Memory B cell (primary cell): ENCODE data around the gene SARM1.
"Not testable (repeated sequence)": the region's sequence is repeated elsewhere in the genome, so short reads cannot be mapped to it uniquely, and the experiment has no call there.

Experiments used
- ATAC-seq: fragments of 150-1000 bp; cut with Tn5 transposase; 2 replicates; pipeline ENCODE4 v1.10.0; 2021; ENCODE audit warnings: low read depth, mild to moderate bottlenecking, moderate library complexity
- DNase-seq, 2 donors: peaks; one replicate each; pipeline ENCODE4 v3.0.0; 2022; ENCODE audit warnings: low spot score in 2 of 2
- H3K27ac Mint-ChIP-seq: one replicate; pipeline ENCODE4 v1.8.0; 2022; ENCODE audit warnings: mild to moderate bottlenecking, moderate library complexity, mixed read lengths
- H3K27me3 Mint-ChIP-seq: one replicate; pipeline ENCODE4 v1.8.0; 2022; ENCODE audit warnings: mixed read lengths
- H3K36me3 Mint-ChIP-seq: one replicate; pipeline ENCODE4 v1.8.0; 2022; ENCODE audit warnings: mild to moderate bottlenecking, mixed read lengths
- H3K4me1 Mint-ChIP-seq: one replicate; pipeline ENCODE4 v1.8.0; 2022; ENCODE audit warnings: mixed read lengths
- H3K4me3 Mint-ChIP-seq: one replicate; pipeline ENCODE4 v1.8.0; 2022; ENCODE audit warnings: mild to moderate bottlenecking, moderate library complexity, mixed read lengths
- H3K9me3 Mint-ChIP-seq: one replicate; pipeline ENCODE4 v1.8.0; 2022; ENCODE audit warnings: mixed read lengths

Gene SARM1

GRCh38 chr17:28335201-28335958 lies 36.1 kb upstream of the SARM1 start, which contains the start of the genes IFT20 and TNFAIP1:
TSS of gene IFT20 (minus strand) at chr17:28335472. CDS start at chr17:28331985, 3,487 bp downstream.
TSS of gene TNFAIP1 (plus strand) at chr17:28335761. CDS start at chr17:28339522, 3,761 bp downstream.
- Mint-ChIP-seq H3K4me3 (peak within 1 kb of the TSS; percentile 91), H3K4me1 (peaks cover 35% of the 10 kb centered on the region), H3K36me3 (peaks cover 5% of the 10 kb centered on the region), H3K27ac (peak within 1 kb of the TSS; percentile 98), H3K27me3 (no peaks in the 10 kb centered on the region), H3K9me3 (no peaks in the 10 kb centered on the region)
- ATAC-seq (peak; percentile 94), DNase-seq (peak; percentile 88 to 96)

- no peak for ATAC-seq
- DNase-seq: no peak
- no peaks in the 10 kb centered on the region for H3K9me3 Mint-ChIP-seq
- peaks cover 35% of the 10 kb centered on the region for H3K4me1 Mint-ChIP-seq
- H3K27me3 Mint-ChIP-seq: no peaks in the 10 kb centered on the region
- peak overlapping the region; percentile 91 for H3K4me3 Mint-ChIP-seq
- H3K27ac Mint-ChIP-seq: peak overlapping the region; percentile 98
- peaks cover 5% of the 10 kb centered on the region for H3K36me3 Mint-ChIP-seq
These were observed 35.3 kb upstream of the SARM1 start for GRCh38 chr17:28335959-28336871.

- Mint-ChIP-seq H3K4me3 (no peak overlapping the region), H3K4me1 (peaks cover 33% of the 10 kb centered on the region), H3K27me3 (no peaks in the 10 kb centered on the region), H3K27ac (peak overlapping the region; percentile 16), H3K36me3 (peaks cover 9% of the 10 kb centered on the region), H3K9me3 (no peaks in the 10 kb centered on the region)
- no peak for ATAC-seq
- no peak for DNase-seq
These were observed 33.3 kb upstream of the SARM1 start for GRCh38 chr17:28338056-28338768.

- ATAC-seq, H3K9me3 Mint-ChIP-seq, H3K27me3 Mint-ChIP-seq, H3K27ac Mint-ChIP-seq, H3K4me3 Mint-ChIP-seq, DNase-seq: not testable (repeated sequence)
- H3K4me1 Mint-ChIP-seq: peaks cover 33% of the 10 kb centered on the region
- peaks cover 10% of the 10 kb centered on the region for H3K36me3 Mint-ChIP-seq
These were observed 32.7 kb upstream of the SARM1 start for GRCh38 chr17:28338769-28339212.

GRCh38 chr17:28339431-28339830 lies 32.1 kb upstream of the SARM1 start:
- Mint-ChIP-seq H3K27ac (no peak overlapping the region), H3K9me3 (no peaks in the 10 kb centered on the region), H3K4me1 (peaks cover 27% of the 10 kb centered on the region), H3K36me3 (peaks cover 11% of the 10 kb centered on the region), H3K4me3 (no peak overlapping the region), H3K27me3 (no peaks in the 10 kb centered on the region)
- no peak for DNase-seq
- ATAC-seq: no peak

- H3K4me1 Mint-ChIP-seq: peaks cover 21% of the 10 kb centered on the region
- peaks cover 11% of the 10 kb centered on the region for H3K36me3 Mint-ChIP-seq
- no peak overlapping the region for H3K27ac Mint-ChIP-seq
- DNase-seq (no peak), ATAC-seq (no peak)
- no peaks in the 10 kb centered on the region for H3K9me3 Mint-ChIP-seq
- no peaks in the 10 kb centered on the region for H3K27me3 Mint-ChIP-seq
- H3K4me3 Mint-ChIP-seq: no peak overlapping the region
These were observed 31.1 kb upstream of the SARM1 start for GRCh38 chr17:28340374-28340773.

- peaks cover 15% of the 10 kb centered on the region for H3K4me1 Mint-ChIP-seq
- no peak for ATAC-seq
- no peaks in the 10 kb centered on the region for H3K27me3 Mint-ChIP-seq
- no peaks in the 10 kb centered on the region for H3K9me3 Mint-ChIP-seq
- no peak overlapping the region for H3K4me3 Mint-ChIP-seq
- peaks cover 15% of the 10 kb centered on the region for H3K36me3 Mint-ChIP-seq
- no peak for DNase-seq
- H3K27ac Mint-ChIP-seq: no peak overlapping the region
These were observed 30.0 kb upstream of the SARM1 start for GRCh38 chr17:28341516-28341915.

GRCh38 chr17:28342313-28342712 lies 29.2 kb upstream of the SARM1 start:
- no peak for ATAC-seq
- Mint-ChIP-seq H3K4me1 (peaks cover 10% of the 10 kb centered on the region), H3K4me3 (no peak overlapping the region), H3K27ac (no peak overlapping the region), H3K9me3 (no peaks in the 10 kb centered on the region), H3K27me3 (no peaks in the 10 kb centered on the region), H3K36me3 (peaks cover 17% of the 10 kb centered on the region)
- no peak for DNase-seq

- peak overlapping the region; percentile 35 for H3K27ac Mint-ChIP-seq
- no peaks in the 10 kb centered on the region for H3K27me3 Mint-ChIP-seq
- no peak for DNase-seq
- peaks cover 3% of the 10 kb centered on the region for H3K4me1 Mint-ChIP-seq
- H3K4me3 Mint-ChIP-seq: no peak overlapping the region
- peak; percentile 37 for ATAC-seq
- no peaks in the 10 kb centered on the region for H3K9me3 Mint-ChIP-seq
- peaks cover 20% of the 10 kb centered on the region for H3K36me3 Mint-ChIP-seq
These were observed 28.0 kb upstream of the SARM1 start for GRCh38 chr17:28343491-28343932.

GRCh38 chr17:28344011-28344410 lies 27.5 kb upstream of the SARM1 start:
- H3K27me3 Mint-ChIP-seq: no peaks in the 10 kb centered on the region
- H3K27ac Mint-ChIP-seq: peak overlapping the region; percentile 35
- H3K36me3 Mint-ChIP-seq: peaks cover 20% of the 10 kb centered on the region

GRCh38 chr17:28344435-28344901 lies 27.0 kb upstream of the SARM1 start:
- Mint-ChIP-seq H3K4me3 (no peak overlapping the region), H3K27ac (no peak overlapping the region), H3K36me3 (peaks cover 20% of the 10 kb centered on the region), H3K9me3 (no peaks in the 10 kb centered on the region), H3K4me1 (no peaks in the 10 kb centered on the region), H3K27me3 (no peaks in the 10 kb centered on the region)
- ATAC-seq (no peak), DNase-seq (no peak)

More at GRCh38 chr17:28344011-28344410, 27.5 kb upstream of the SARM1 start:
- DNase-seq (no peak), ATAC-seq (no peak)
- peaks cover 2% of the 10 kb centered on the region for H3K4me1 Mint-ChIP-seq
- H3K4me3 Mint-ChIP-seq: no peak overlapping the region
- H3K9me3 Mint-ChIP-seq: no peaks in the 10 kb centered on the region

GRCh38 chr17:28345419-28346198 lies 25.9 kb upstream of the SARM1 start:
- DNase-seq (no peak), ATAC-seq (no peak)
- H3K4me1 Mint-ChIP-seq: no peaks in the 10 kb centered on the region
- H3K36me3 Mint-ChIP-seq: peaks cover 26% of the 10 kb centered on the region
- no peaks in the 10 kb centered on the region for H3K9me3 Mint-ChIP-seq
- H3K27ac Mint-ChIP-seq: no peak overlapping the region
- no peaks in the 10 kb centered on the region for H3K27me3 Mint-ChIP-seq
- H3K4me3 Mint-ChIP-seq: no peak overlapping the region

GRCh38 chr17:28346199-28346580 lies 25.3 kb upstream of the SARM1 start:
- no peak overlapping the region for H3K4me3 Mint-ChIP-seq
- H3K27ac Mint-ChIP-seq: no peak overlapping the region
- H3K36me3 Mint-ChIP-seq: peaks cover 29% of the 10 kb centered on the region
- DNase-seq (no peak), ATAC-seq (no peak)
- no peaks in the 10 kb centered on the region for H3K9me3 Mint-ChIP-seq
- no peaks in the 10 kb centered on the region for H3K27me3 Mint-ChIP-seq
- no peaks in the 10 kb centered on the region for H3K4me1 Mint-ChIP-seq
